ENCODE data around the gene SETBP1.

- no peak for TF ChIP-seq CTCF (IDR thresholded peaks at IDR 0.05)
- no peak for TF ChIP-seq ZNF512 (CRISPR knock-in tag; IDR thresholded peaks at IDR 0.05; ENCODE audit: borderline replicate concordance)
- TF ChIP-seq SMAD3 (CRISPR knock-in tag; IDR thresholded peaks at IDR 0.05; ENCODE audit: borderline replicate concordance) = no peak
- TF ChIP-seq FOXK1 (CRISPR knock-in tag; IDR thresholded peaks at IDR 0.05) = no peak
- no peak for TF ChIP-seq IRF1 (CRISPR knock-in tag; IDR thresholded peaks at IDR 0.05)
- no peak for TF ChIP-seq SP1 (CRISPR knock-in tag; conservative IDR thresholded peaks at IDR 0.05)
- no peak for TF ChIP-seq TCF7 (CRISPR knock-in tag; IDR thresholded peaks at IDR 0.05; ENCODE audit: low read depth)
- TF ChIP-seq MAX (CRISPR knock-in tag; IDR thresholded peaks at IDR 0.05) = no peak
Observed at GRCh38 chr18:44696892-44697291, 16.2 kb downstream of the SETBP1 start.
